Liver (tissue), 9 donors: ENCODE measurements around the gene PDCD2L. TPM values are rescaled to one million over a fixed set of nuclear protein-coding genes. Genes with fewer than 3 reads are reported as not detected.
"Not testable (repeated sequence)": the region's sequence is repeated elsewhere in the genome, so short reads cannot be mapped to it uniquely, and the experiment has no call there.

ENCODE experiments used
- DNase-seq: peaks from one replicate; pipeline ENCODE4 v3.0.0-alpha.2; 2017; ENCODE audit warnings: low spot score
- H3K27ac ChIP-seq, 2 donors: one replicate each; pipeline ENCODE4 v1.7.0; 2013; ENCODE audit warnings: inconsistent platforms in 2 of 2, low read length in 2 of 2, control low read depth in 1 of 2, low read depth in 1 of 2, mild to moderate bottlenecking in 1 of 2
- H3K27me3 ChIP-seq, 4 donors: one replicate each; pipeline versions ENCODE4 v1.6.1 to v1.7.0; 2013; ENCODE audit warnings: low read length in 3 of 4, inconsistent platforms in 1 of 4, mild to moderate bottlenecking in 1 of 4, moderate library complexity in 1 of 4; ENCODE audit not compliant: control insufficient read depth in 4 of 4, insufficient read depth in 4 of 4
- H3K36me3 ChIP-seq, 4 donors: one replicate each; pipeline versions ENCODE4 v1.6.1 to v1.7.0; 2013; ENCODE audit warnings: low read length in 3 of 4, mild to moderate bottlenecking in 3 of 4, low read depth in 1 of 4, moderate library complexity in 1 of 4; ENCODE audit not compliant: control insufficient read depth in 4 of 4, insufficient read depth in 3 of 4
- H3K4me1 ChIP-seq, 4 donors: one replicate each; pipeline versions ENCODE4 v1.6.1 to v1.7.0; 2013; ENCODE audit warnings: low read length in 3 of 4, mild to moderate bottlenecking in 3 of 4, moderate library complexity in 1 of 4; ENCODE audit not compliant: control insufficient read depth in 4 of 4, insufficient read depth in 4 of 4
- H3K4me3 ChIP-seq, 3 donors: one replicate each; pipeline versions ENCODE4 v1.6.1 to v1.7.0; 2013; ENCODE audit warnings: low read length in 3 of 3, control low read depth in 1 of 3, low read depth in 1 of 3, mild to moderate bottlenecking in 1 of 3
- H3K9ac ChIP-seq, 2 donors: one replicate each; pipeline ENCODE4 v1.7.0; 2013; ENCODE audit warnings: low read length in 2 of 2, mild to moderate bottlenecking in 2 of 2, moderate library complexity in 2 of 2, control low read depth in 1 of 2, low read depth in 1 of 2
- H3K9me3 ChIP-seq, 4 donors: one replicate each; pipeline versions ENCODE4 v1.6.1 to v1.7.0; 2013; ENCODE audit warnings: low read length in 3 of 4; ENCODE audit not compliant: control insufficient read depth in 4 of 4
- EGR1 ChIP-seq, 2 donors: IDR thresholded peaks; 2 replicates each; pipeline ENCODE4 v1.6.1; 2016 to 2018; ENCODE audit warnings: antibody characterized with exemption in 2 of 2, low read depth in 2 of 2
- FOXA1 ChIP-seq: IDR thresholded peaks from 2 replicates; pipeline ENCODE4 v1.6.1; 2016; ENCODE audit warnings: antibody characterized with exemption
- FOXA2 ChIP-seq: IDR thresholded peaks from 2 replicates; pipeline ENCODE4 v1.6.1; 2016; ENCODE audit warnings: antibody characterized with exemption
- GABPA ChIP-seq, 2 donors: IDR thresholded peaks in 1 of 2; conservative IDR thresholded peaks in 1 of 2; 2 replicates each; pipeline ENCODE4 v1.6.1; 2016; ENCODE audit warnings: antibody characterized with exemption in 2 of 2, mild to moderate bottlenecking in 1 of 2, moderate library complexity in 1 of 2
- HNF4A ChIP-seq, 2 donors: conservative IDR thresholded peaks; 2 replicates each; pipeline ENCODE4 v1.6.1; 2016; ENCODE audit warnings: antibody characterized with exemption in 2 of 2, mild to moderate bottlenecking in 2 of 2
- HNF4G ChIP-seq: IDR thresholded peaks from 2 replicates; pipeline ENCODE4 v1.6.1; 2016; ENCODE audit warnings: antibody characterized with exemption
- JUND ChIP-seq, 2 donors: IDR thresholded peaks; 2 replicates each; pipeline ENCODE4 v1.6.1; 2016; ENCODE audit warnings: antibody characterized with exemption in 2 of 2
- MAX ChIP-seq: IDR thresholded peaks from 2 replicates; pipeline ENCODE4 v1.6.1; 2016; ENCODE audit warnings: antibody characterized with exemption
- NR2F2 ChIP-seq: IDR thresholded peaks from 2 replicates; pipeline ENCODE4 v1.6.1; 2016; ENCODE audit warnings: antibody characterized with exemption
- RAD21 ChIP-seq, 2 donors: IDR thresholded peaks; 2 replicates each; pipeline ENCODE4 v1.6.1; 2016; ENCODE audit warnings: antibody characterized with exemption in 2 of 2, mild to moderate bottlenecking in 2 of 2
- REST ChIP-seq: IDR thresholded peaks from 2 replicates; pipeline ENCODE4 v1.6.1; 2016; ENCODE audit warnings: antibody characterized with exemption, mild to moderate bottlenecking
- RXRA ChIP-seq, 2 donors: IDR thresholded peaks; 2 replicates each; pipeline ENCODE4 v1.6.1; 2017 to 2018; ENCODE audit warnings: antibody characterized with exemption in 2 of 2, mild to moderate bottlenecking in 1 of 2
- SP1 ChIP-seq: IDR thresholded peaks from 2 replicates; pipeline ENCODE4 v1.6.1; 2018; ENCODE audit warnings: antibody characterized with exemption, mild to moderate bottlenecking
- TAF1 ChIP-seq: conservative IDR thresholded peaks from 2 replicates; pipeline ENCODE4 v1.6.1; 2016; ENCODE audit warnings: antibody characterized with exemption, mild to moderate bottlenecking
- YY1 ChIP-seq: IDR thresholded peaks from 2 replicates; pipeline ENCODE4 v1.6.1; 2016; ENCODE audit warnings: antibody characterized with exemption, mild to moderate bottlenecking
- WGBS: extraction: QIAGEN DNeasy Blood & Tissue Kit; methylation state at CpG from one replicate; pipeline ENCODE4 v1.1.7; 2013; 5-methylcytosine and 5-hydroxymethylcytosine counted together
- polyA plus RNA-seq, 2 donors: library from polyadenylated mRNA; stranded (reverse) in 1 of 2; unstranded in 1 of 2; fragments of 200-250 nt in 1 of 2; fragments of >200 nt in 1 of 2; fragmentation: Nextera tagmentation in 1 of 2; extraction: Ambion mirVana in 1 of 2; gene quantifications; one replicate each; pipeline versions ENCODE4 v1.2.1 to v1.2.3, GENCODE V29; 2013 to 2015
- total RNA-seq, 2 donors: library from RNA; depleted of rRNA; stranded (reverse); fragments of >200 nt; gene quantifications; one replicate each; pipeline ENCODE4 v1.2.3, GENCODE V29; 2014
- TF ChIP-seq, protein P1 (sequence below): IDR thresholded peaks from 2 replicates; pipeline ENCODE4 v1.6.1; 2016; ENCODE audit warnings: antibody characterized with exemption
- TF ChIP-seq, protein P2 (sequence below): IDR thresholded peaks from 2 replicates; pipeline ENCODE4 v1.6.1; 2016; ENCODE audit warnings: antibody characterized with exemption
- TF ChIP-seq, protein P3 (sequence below): fragments of 150-350 bp; IDR thresholded peaks from 2 replicates; pipeline ENCODE4 v1.5.1; 2017; ENCODE audit warnings: improper control_type of control experiment, low read depth, low read length; ENCODE audit not compliant: missing input control
- donor health status: healthy.
- donor health status: healthy.
- donor health status: healthy.
- donor health status: healthy.
- donor health status: healthy.

The PDCD2L gene
- total and polyA plus RNA-seq, 4 donors = 3.8 to 7.6 (median 5.1) TPM

GRCh38 chr19:34369166-34369565, 35.0 kb upstream of the PDCD2L start:
- WGBS = 91% methylated on average over 10 of the region's 10 CpGs
- H3K27me3 ChIP-seq, H3K4me3 ChIP-seq, H3K9me3 ChIP-seq, DNase-seq, H3K9ac ChIP-seq: not testable (repeated sequence)
- peaks cover 2 to 19% (median 15%) of the 10 kb centered on the region in 4 donors for H3K36me3 ChIP-seq
- H3K27ac ChIP-seq = peak overlapping the region; percentile 13 to 67
- H3K4me1 ChIP-seq = peaks cover 11 to 46% (median 27%) of the 10 kb centered on the region in 4 donors

- peak overlapping the region; percentile 13 to 67 for H3K27ac ChIP-seq
- peaks cover 2 to 24% (median 20%) of the 10 kb centered on the region in 4 donors for H3K36me3 ChIP-seq
- WGBS = 35% methylated on average over 8 of the region's 8 CpGs
- H3K9ac ChIP-seq = no peak overlapping the region
- TF ChIP-seq RAD21 (IDR thresholded peaks at IDR 0.05) = peak; percentile 25 to 42
- TF ChIP-seq JUND (IDR thresholded peaks at IDR 0.05) = peak in 1 of 2 donors; percentile 65
- TF ChIP-seq, protein P1, sequence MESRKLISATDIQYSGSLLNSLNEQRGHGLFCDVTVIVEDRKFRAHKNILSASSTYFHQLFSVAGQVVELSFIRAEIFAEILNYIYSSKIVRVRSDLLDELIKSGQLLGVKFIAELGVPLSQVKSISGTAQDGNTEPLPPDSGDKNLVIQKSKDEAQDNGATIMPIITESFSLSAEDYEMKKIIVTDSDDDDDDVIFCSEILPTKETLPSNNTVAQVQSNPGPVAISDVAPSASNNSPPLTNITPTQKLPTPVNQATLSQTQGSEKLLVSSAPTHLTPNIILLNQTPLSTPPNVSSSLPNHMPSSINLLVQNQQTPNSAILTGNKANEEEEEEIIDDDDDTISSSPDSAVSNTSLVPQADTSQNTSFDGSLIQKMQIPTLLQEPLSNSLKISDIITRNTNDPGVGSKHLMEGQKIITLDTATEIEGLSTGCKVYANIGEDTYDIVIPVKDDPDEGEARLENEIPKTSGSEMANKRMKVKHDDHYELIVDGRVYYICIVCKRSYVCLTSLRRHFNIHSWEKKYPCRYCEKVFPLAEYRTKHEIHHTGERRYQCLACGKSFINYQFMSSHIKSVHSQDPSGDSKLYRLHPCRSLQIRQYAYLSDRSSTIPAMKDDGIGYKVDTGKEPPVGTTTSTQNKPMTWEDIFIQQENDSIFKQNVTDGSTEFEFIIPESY = no peak
- TF ChIP-seq HNF4G = peak; percentile 68
- TF ChIP-seq NR2F2 = no peak
- TF ChIP-seq HNF4A (conservative IDR thresholded peaks at IDR 0.05) = peak; percentile 94 to 98
- peak in 1 of 2 donors; percentile 37 for TF ChIP-seq EGR1 (IDR thresholded peaks at IDR 0.05; ENCODE audit: low read depth in 2 of 2)
- peak; percentile 91 for TF ChIP-seq SP1
- TF ChIP-seq GABPA (IDR thresholded peaks at IDR 0.05 in 1 of 2, conservative IDR thresholded peaks at IDR 0.05 in 1 of 2) = no peak
- TF ChIP-seq MAX = peak; percentile 86
- TF ChIP-seq, protein P2, sequence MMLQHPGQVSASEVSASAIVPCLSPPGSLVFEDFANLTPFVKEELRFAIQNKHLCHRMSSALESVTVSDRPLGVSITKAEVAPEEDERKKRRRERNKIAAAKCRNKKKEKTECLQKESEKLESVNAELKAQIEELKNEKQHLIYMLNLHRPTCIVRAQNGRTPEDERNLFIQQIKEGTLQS = no peak
- TF ChIP-seq REST = no peak
- peak; percentile 88 for TF ChIP-seq YY1
- peak; percentile 62 for TF ChIP-seq FOXA1
- no peak for TF ChIP-seq TAF1
- TF ChIP-seq RXRA (IDR thresholded peaks at IDR 0.05) = peak; percentile 83 to 96
- TF ChIP-seq FOXA2 = peak; percentile 80
- TF ChIP-seq, protein P3, sequence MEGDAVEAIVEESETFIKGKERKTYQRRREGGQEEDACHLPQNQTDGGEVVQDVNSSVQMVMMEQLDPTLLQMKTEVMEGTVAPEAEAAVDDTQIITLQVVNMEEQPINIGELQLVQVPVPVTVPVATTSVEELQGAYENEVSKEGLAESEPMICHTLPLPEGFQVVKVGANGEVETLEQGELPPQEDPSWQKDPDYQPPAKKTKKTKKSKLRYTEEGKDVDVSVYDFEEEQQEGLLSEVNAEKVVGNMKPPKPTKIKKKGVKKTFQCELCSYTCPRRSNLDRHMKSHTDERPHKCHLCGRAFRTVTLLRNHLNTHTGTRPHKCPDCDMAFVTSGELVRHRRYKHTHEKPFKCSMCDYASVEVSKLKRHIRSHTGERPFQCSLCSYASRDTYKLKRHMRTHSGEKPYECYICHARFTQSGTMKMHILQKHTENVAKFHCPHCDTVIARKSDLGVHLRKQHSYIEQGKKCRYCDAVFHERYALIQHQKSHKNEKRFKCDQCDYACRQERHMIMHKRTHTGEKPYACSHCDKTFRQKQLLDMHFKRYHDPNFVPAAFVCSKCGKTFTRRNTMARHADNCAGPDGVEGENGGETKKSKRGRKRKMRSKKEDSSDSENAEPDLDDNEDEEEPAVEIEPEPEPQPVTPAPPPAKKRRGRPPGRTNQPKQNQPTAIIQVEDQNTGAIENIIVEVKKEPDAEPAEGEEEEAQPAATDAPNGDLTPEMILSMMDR = peak; percentile 32
- H3K4me3 ChIP-seq = no peak overlapping the region
- no peaks in the 10 kb centered on the region for H3K27me3 ChIP-seq
- H3K4me1 ChIP-seq = peaks cover 11 to 42% (median 27%) of the 10 kb centered on the region in 4 donors
- H3K9me3 ChIP-seq = no peaks in the 10 kb centered on the region
- peak; percentile 64 for DNase-seq
Observed at GRCh38 chr19:34370117-34370516, 34.1 kb upstream of the PDCD2L start.
